Measurements from ENCODE around the gene NCOR2.

GRCh38 chr12:124563809-124564208 lies 3.6 kb downstream of the NCOR2 start:
- TF ChIP-seq POLR2A (IDR thresholded peaks at IDR 0.05) (no peak), CTCF (IDR thresholded peaks at IDR 0.05) (no peak)
